GM12872 (cell line): ENCODE data around the gene CELF5.

Source experiments
- TF ChIP-seq, protein P1 (sequence below): IDR thresholded peaks from 3 replicates; pipeline ENCODE4 v1.5.1; 2011; ENCODE audit warnings: low read depth, mild to moderate bottlenecking, low read length, moderate library complexity; ENCODE audit not compliant: insufficient read depth

CELF5 gene

DNA sequence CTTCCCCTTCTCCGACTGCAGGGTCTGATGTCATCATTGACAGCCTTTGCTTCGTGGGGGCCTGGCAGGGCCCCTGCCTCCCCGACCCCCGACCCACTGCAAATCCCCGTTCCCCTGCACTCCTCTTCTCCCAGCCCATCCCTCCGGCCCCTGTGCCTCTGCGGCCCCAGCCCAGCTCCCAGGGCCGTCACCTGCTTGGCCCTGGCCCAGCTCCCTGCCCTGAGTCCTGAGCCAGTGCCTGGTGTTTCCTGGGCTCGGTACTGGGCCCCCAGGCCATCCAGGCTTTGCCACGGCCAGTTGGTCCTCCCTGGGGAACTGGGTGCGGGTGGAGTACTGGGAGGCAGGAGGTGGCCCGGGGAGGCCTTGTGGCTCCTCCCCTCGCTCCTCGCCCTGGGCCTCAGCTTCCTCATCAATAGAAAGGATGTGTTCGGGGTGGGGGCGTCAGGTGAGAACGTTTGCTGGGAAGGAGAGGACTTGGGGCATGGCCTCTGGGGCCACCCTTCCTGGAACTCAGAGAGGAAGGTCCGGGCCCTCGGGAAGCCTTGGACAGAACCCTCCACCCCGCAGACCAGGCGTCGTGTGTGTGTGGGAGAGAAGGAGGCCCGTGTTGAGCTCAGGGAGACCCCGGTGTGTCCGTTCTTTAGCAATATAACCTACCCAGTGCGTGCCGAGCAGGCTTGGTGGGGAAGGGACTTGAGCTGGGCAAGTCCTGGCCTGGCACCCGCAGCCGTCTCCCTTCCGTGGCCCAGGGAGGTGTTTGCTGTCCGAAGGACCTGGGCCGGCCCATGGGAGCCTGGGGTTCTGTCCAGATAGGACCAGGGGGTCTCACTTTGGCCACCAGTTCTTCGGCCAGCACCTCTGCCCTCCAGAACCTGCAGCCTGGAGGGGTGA, 15.9 kb upstream of the CELF5 start:
- TF ChIP-seq, protein P1, sequence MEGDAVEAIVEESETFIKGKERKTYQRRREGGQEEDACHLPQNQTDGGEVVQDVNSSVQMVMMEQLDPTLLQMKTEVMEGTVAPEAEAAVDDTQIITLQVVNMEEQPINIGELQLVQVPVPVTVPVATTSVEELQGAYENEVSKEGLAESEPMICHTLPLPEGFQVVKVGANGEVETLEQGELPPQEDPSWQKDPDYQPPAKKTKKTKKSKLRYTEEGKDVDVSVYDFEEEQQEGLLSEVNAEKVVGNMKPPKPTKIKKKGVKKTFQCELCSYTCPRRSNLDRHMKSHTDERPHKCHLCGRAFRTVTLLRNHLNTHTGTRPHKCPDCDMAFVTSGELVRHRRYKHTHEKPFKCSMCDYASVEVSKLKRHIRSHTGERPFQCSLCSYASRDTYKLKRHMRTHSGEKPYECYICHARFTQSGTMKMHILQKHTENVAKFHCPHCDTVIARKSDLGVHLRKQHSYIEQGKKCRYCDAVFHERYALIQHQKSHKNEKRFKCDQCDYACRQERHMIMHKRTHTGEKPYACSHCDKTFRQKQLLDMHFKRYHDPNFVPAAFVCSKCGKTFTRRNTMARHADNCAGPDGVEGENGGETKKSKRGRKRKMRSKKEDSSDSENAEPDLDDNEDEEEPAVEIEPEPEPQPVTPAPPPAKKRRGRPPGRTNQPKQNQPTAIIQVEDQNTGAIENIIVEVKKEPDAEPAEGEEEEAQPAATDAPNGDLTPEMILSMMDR = no peak

DNA sequence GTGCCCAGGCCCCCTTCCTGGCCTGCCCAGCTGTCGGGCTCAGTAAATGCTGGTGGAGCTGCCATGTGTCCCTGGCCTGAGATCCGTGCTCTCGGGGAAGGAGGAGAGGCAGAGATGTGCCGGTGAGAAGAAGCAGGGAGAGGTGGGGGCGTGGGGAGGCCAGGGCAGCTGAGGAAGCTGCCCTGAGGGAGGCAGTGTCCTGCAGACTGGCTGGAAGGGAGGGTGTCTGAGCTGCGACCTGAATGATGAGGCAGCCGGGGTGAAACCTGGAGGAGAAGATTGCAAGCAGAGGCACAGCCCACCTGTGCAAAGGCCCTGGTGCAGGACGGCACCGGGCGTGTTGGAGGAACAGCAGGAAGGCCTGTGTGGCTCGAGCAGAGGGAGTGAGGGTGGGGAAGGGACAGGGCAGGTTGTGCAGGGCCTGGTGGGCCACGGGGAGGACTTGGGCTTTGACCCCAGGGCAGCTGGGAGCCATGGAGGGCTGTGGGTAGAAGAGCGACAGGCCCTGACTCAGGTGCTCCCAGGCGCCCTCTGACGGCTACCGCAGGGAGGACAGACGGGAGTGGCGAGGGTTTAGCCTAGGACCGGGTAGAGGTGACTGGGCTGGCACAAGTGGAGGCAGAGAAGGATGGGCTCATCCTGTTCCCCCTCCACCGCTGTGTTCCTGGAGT, 14.0 kb upstream of the CELF5 start:
- TF ChIP-seq, protein P1 = peak; percentile 93

DNA sequence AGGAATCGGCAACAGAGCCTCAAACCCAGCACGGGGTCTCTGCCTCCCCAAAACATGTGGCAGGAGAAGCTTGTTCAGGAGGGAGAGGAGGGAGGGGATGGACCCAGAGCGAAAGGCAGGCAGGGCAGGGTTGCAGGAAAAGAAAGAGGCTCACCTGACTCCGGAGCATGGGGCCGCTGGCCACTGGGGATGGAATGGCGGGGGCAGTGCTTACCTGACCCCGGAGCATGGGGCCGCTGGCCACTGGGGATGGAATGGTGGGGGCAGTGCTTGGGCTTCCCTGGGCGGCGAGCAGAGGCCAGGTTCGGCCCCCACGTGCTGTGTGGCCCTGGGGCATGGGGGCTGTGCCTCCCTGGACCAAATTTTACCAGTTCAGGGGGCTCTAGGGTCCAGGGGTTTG, 13.3 kb upstream of the CELF5 start:
- TF ChIP-seq, protein P1 = no peak

DNA sequence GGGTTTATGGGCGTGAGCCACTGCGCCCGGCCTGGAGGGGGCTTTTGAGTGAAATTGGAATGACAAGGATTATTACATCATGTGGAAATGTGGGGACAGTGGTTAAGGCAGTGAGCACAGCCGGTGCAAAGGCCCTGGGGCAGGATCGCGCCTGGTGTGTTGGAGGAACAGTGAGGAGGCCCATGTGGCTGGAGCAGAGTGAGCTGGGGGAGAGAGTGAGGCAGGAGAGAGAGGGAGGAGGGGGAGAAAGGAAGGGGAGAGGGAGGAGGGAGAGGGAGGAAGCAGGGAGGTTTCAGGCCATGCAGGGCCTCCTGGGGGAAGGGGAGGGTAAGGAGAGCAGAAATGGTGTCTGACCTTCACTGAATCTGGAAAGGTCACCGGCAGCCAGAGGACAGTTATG, 11.3 kb upstream of the CELF5 start:
- TF ChIP-seq, protein P1 = no peak

DNA sequence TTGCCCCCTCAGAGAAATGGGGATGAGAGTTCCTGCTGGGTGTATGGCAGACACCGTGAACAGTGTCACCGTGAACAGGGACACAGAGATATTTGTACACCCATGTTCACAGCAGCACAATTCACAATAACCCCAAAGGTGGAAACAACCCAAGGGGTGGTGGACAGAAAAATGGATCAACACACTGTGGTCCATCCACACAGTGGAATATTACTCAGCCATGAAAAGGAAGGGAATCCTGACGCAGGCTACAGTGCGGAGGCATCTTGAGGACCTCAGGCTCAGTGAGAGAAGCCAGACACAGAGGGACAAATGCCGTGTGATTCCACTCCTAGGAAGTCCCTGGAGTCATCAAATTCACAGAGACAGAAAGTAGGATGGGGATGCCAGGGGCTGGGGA, 7.6 kb upstream of the CELF5 start:
- TF ChIP-seq, protein P1 = no peak

DNA sequence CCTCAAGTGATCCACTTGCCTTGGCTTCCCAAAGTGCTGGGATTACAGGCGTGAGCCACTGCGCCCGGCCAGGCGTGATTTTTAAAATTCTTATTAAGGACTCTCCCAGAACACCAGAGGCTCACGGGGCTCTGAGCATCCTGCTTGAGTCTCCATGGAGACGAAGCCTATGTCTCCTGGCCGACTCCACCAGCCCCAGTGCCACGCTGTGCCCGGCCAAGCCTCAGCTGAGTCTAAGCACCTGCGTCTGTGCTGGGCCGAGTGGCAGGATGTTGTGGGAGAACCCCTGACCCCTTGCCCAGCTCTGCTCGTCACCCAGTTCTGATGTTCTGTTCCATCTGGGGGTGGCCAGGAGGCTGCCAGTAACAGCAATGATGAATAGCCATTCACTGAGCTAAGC, 3.9 kb upstream of the CELF5 start:
- TF ChIP-seq, protein P1 = no peak

DNA sequence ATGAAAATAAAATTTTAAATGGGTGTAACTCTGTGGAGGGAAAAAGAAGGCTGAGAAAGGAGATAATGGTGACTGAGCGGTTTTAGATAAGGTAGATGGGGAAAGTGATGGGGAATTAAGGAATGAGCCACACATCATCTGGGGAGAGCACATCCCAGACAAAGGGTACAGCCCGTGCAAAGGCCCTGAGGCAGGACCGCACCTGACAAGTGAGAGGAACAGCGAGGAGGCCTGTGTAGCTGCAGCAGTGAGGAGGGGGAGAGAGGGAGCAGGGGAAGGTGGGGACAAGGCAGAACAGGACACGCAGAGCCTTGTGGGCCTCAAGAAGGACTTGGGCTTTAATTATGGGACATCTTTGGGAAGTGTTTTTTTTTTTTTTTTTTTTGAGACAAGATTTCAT, 1.8 kb upstream of the CELF5 start:
- TF ChIP-seq, protein P1 = no peak
